A673 (cell line): ENCODE measurements around the gene MUC22. TPM values are rescaled to one million over a fixed set of nuclear protein-coding genes. Genes with fewer than 3 reads are reported as not detected.
"Not testable (repeated sequence)": the region's sequence is repeated elsewhere in the genome, so short reads cannot be mapped to it uniquely, and the experiment has no call there.

ENCODE experiments used
- BruUV-seq: library from RNA; stranded (reverse); fragments of 400-500 nt; replicated peaks from 2 replicates; lab custom pipeline; 2021; lab: Mats Ljungman, UMichigan
- CTCF ChIA-PET: fragments of 300-600 bp; sonication (Branson Sonifier 250); formaldehyde crosslinking; loops from one replicate; lab custom pipeline; 2022; ENCODE audit warnings: antibody characterized with exemption; lab: Charles Lee
- POLR2A ChIA-PET: fragments of 300-600 bp; sonication (Branson Sonifier 250); formaldehyde crosslinking; loops from one replicate; lab custom pipeline; 2022; ENCODE audit warnings: antibody characterized with exemption; ENCODE audit not compliant: low non-redundant PET; lab: Charles Lee
- DNase-seq: peaks from one replicate; pipeline ENCODE4 v3.0.0-alpha.2; 2015; ENCODE audit warnings: low spot score
- H3K27ac ChIP-seq: fragments of 200-600 bp; sonication (generic); 2 replicates; pipeline ENCODE4 v1.5.1; 2016; ENCODE audit warnings: mixed run types, low read depth, mild to moderate bottlenecking, mixed read lengths, antibody characterized with exemption, low read length; ENCODE audit not compliant: poor library complexity, severe bottlenecking
- H3K27me3 ChIP-seq: fragments of 200-600 bp; sonication (generic); replicated peaks from 2 replicates; pipeline ENCODE4 v1.6.1; 2017; ENCODE audit warnings: mixed run types, low read depth, mild to moderate bottlenecking, mixed read lengths, antibody characterized with exemption, low read length; ENCODE audit not compliant: insufficient read depth, poor library complexity
- H3K36me3 ChIP-seq: fragments of 200-600 bp; sonication (generic); 2 replicates; pipeline ENCODE4 v1.6.1; 2016; ENCODE audit warnings: mixed run types, mild to moderate bottlenecking, mixed read lengths, antibody characterized with exemption, low read length; ENCODE audit not compliant: insufficient read depth, poor library complexity, severe bottlenecking
- H3K4me1 ChIP-seq: fragments of 200-600 bp; sonication (generic); 2 replicates; pipeline ENCODE4 v1.6.1; 2017; ENCODE audit warnings: mixed run types, mild to moderate bottlenecking, mixed read lengths, antibody characterized with exemption, low read length; ENCODE audit not compliant: insufficient read depth, poor library complexity, severe bottlenecking
- H3K4me3 ChIP-seq: fragments of 200-600 bp; sonication (generic); 2 replicates; pipeline ENCODE4 v1.5.1; 2016; ENCODE audit warnings: low read depth, mixed run types, mild to moderate bottlenecking, mixed read lengths, low read length; ENCODE audit not compliant: poor library complexity, severe bottlenecking
- H3K9me3 ChIP-seq: fragments of 200-600 bp; sonication (generic); 2 replicates; pipeline ENCODE4 v1.6.1; 2016; ENCODE audit warnings: mixed run types, low read depth, mild to moderate bottlenecking, mixed read lengths, antibody characterized with exemption, low read length; ENCODE audit not compliant: poor library complexity, severe bottlenecking
- EZH2 ChIP-seq: fragments of 200-600 bp; sonication (generic); IDR thresholded peaks from 2 replicates; pipeline ENCODE4 v1.6.1; 2017; ENCODE audit warnings: borderline replicate concordance, low read depth, mild to moderate bottlenecking, mixed read lengths, antibody characterized with exemption, low read length; ENCODE audit not compliant: poor library complexity, severe bottlenecking
- intact Hi-C: fragments of 100-400 bp; cut with micrococcal nuclease; formaldehyde crosslinking; loops from one replicate; pipeline ENCODE4 v1.10.0; 2022; ENCODE audit not compliant: unreplicated experiment
- total RNA-seq: library from RNA; stranded (reverse); gene quantifications from 2 replicates; pipeline ENCODE4 v1.2.3, GENCODE V29; 2021
- TF ChIP-seq, protein P1 (sequence below): fragments of 300-800, 200-600 bp; sonication (generic); conservative IDR thresholded peaks from 2 replicates; pipeline ENCODE4 v1.5.1; 2017; ENCODE audit warnings: low read depth, mild to moderate bottlenecking, antibody characterized with exemption, low read length, moderate library complexity, mixed read lengths

MUC22 gene
- total RNA-seq, 1 experiment from 2014 or later, result not detected

- H3K4me1 ChIP-seq, result no peaks in the 10 kb centered on the region
- H3K27me3 ChIP-seq, result no peaks in the 10 kb centered on the region
- H3K27ac ChIP-seq, result no peak overlapping the region
- TF ChIP-seq, protein P1, sequence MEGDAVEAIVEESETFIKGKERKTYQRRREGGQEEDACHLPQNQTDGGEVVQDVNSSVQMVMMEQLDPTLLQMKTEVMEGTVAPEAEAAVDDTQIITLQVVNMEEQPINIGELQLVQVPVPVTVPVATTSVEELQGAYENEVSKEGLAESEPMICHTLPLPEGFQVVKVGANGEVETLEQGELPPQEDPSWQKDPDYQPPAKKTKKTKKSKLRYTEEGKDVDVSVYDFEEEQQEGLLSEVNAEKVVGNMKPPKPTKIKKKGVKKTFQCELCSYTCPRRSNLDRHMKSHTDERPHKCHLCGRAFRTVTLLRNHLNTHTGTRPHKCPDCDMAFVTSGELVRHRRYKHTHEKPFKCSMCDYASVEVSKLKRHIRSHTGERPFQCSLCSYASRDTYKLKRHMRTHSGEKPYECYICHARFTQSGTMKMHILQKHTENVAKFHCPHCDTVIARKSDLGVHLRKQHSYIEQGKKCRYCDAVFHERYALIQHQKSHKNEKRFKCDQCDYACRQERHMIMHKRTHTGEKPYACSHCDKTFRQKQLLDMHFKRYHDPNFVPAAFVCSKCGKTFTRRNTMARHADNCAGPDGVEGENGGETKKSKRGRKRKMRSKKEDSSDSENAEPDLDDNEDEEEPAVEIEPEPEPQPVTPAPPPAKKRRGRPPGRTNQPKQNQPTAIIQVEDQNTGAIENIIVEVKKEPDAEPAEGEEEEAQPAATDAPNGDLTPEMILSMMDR, result no peak
- no peak for TF ChIP-seq EZH2
- ChIA-PET CTCF (no interaction called here), POLR2A (interaction anchor here (0.7 kb wide), 1 partner anchor 9 kb away, joined by 4 read pairs; no protein-coding TSS in a partner anchor)
- intact Hi-C loops, result no loop called here
- BruUV-seq, result no TSS peak
- peaks cover 9% of the 10 kb centered on the region for H3K9me3 ChIP-seq
- no peaks in the 10 kb centered on the region for H3K36me3 ChIP-seq
- no peak overlapping the region for H3K4me3 ChIP-seq
- DNase-seq, result no peak
Observed at GRCh38 chr6:31020057-31020456, 9.8 kb downstream of the MUC22 start.

DNA sequence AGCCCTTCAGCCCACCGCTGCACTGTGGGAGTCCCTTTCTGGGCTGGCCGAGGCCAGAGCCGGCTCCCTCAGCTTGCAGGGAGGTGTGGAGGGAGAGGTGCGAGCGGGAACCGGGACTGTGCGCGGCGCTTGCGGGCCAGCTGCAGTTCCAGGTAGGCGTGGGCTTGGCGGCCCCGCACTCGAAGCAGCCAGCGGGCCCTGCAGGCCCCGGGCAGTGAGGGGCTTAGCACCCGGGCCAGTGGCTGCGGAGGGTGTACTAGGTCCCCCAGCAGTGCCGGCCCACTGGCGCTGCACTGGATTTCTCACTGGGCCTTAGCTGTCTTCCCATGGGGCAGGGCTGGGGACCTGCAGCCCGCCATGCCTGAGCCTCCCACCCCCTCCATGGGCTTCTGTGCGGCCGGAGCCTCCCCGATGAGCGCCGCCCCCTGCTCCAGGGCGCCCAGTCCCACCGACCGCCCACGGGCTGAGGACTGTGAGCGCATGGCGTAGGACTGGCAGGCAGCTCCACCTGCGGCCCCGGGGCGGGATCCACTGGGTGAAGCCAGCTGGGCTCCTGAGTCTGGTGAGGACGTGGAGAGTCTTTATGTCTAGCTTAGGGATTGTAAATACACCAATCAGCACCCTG, 10.5 kb downstream of the MUC22 start:
- H3K27ac ChIP-seq, H3K27me3 ChIP-seq, H3K36me3 ChIP-seq, H3K4me1 ChIP-seq, POLR2A ChIA-PET, intact Hi-C loops, DNase-seq, BruUV-seq, H3K4me3 ChIP-seq, CTCF ChIA-PET, H3K9me3 ChIP-seq: not testable (repeated sequence)

GRCh38 chr6:31021705-31022531, 11.6 kb downstream of the MUC22 start:
- POLR2A ChIA-PET, H3K4me3 ChIP-seq, H3K36me3 ChIP-seq, DNase-seq, H3K9me3 ChIP-seq, BruUV-seq, H3K27me3 ChIP-seq, H3K27ac ChIP-seq, intact Hi-C loops, H3K4me1 ChIP-seq, CTCF ChIA-PET: not testable (repeated sequence)

- ChIA-PET POLR2A (no interaction called here), CTCF (no interaction called here)
- no peak for DNase-seq
- TF ChIP-seq EZH2, result no peak
- Histone ChIP-seq H3K27me3 (no peaks in the 10 kb centered on the region), H3K4me3 (no peak overlapping the region), H3K36me3 (no peaks in the 10 kb centered on the region), H3K27ac (no peak overlapping the region), H3K9me3 (no peaks in the 10 kb centered on the region), H3K4me1 (no peaks in the 10 kb centered on the region)
- intact Hi-C loops, result no loop called here
- BruUV-seq, result no TSS peak
Observed at GRCh38 chr6:31025595-31025994, 15.3 kb downstream of the MUC22 start.
